HG02970 (cell line): ENCODE measurements around the gene TBC1D19.
"Not testable (repeated sequence)": the region's sequence is repeated elsewhere in the genome, so short reads cannot be mapped to it uniquely, and the experiment has no call there.

Experiments used
- ATAC-seq: cut with Tn5 transposase; IDR thresholded peaks from one replicate; pipeline ENCODE4 v1.9.1; 2021; ENCODE audit warnings: mild to moderate bottlenecking, moderate library complexity, moderate number of reproducible peaks; ENCODE audit not compliant: unreplicated experiment, low FRiP score

The TBC1D19 gene

DNA sequence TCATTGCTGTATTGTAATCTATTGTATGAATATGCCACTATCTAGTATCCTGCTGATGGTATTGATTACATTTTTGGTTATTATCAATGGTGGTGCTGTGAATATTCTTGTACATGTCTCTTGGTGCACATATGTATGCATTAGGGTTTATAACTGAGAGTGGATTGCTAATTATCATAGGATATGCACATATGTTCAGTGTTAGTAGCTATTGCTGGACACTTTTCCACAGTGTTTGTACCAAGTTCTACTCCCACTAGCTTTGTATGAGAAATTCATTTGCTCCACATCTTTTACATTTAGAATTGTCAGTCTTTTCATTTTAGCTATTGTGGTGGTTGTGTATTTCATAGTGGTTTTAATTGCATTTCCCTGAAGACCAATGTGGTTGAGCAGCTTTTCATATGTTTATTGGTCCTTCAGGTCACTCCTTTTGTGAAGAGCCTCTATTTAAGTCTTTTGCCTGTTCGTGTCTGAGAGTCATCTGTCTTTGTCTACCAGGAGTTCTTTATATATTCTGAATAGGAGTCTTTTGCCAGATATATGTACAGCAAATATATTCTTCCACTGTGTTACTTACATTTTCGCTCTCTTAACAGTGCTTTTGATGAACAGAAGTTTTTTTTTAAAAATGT, 87.1 kb downstream of the TBC1D19 start:
- ATAC-seq = no peak

DNA sequence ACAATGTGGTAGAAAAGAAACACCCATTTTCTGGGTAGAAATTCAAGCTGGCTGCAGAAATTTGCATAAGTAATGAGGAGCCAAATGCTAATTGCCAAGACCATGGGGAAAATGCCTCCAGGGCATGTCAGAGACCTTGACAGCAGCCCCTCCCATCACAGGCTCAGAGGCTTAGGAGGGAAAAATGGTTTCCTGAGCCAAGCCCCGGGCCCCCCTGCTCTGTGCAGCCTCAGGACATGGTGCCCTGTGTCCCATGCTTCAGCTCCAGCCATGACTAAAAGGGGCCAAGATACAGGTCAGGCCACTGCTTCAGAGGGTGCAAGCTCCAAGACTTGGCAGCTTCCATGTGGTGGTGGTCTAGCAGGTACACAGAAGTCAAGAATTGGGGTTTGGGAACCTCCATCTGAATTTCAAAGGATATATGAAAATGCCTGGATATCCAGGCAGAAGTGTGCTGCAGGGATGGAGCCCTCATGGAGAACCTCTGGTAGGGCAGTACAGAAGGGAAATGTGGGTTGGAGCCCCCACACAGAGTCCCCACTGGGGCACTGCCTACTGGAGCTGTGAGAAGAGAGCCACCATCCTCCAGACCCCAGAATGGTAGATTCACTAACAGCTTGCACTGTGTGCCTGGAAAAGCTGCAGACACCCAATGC, 95.3 kb downstream of the TBC1D19 start:
- ATAC-seq = not testable (repeated sequence)

DNA sequence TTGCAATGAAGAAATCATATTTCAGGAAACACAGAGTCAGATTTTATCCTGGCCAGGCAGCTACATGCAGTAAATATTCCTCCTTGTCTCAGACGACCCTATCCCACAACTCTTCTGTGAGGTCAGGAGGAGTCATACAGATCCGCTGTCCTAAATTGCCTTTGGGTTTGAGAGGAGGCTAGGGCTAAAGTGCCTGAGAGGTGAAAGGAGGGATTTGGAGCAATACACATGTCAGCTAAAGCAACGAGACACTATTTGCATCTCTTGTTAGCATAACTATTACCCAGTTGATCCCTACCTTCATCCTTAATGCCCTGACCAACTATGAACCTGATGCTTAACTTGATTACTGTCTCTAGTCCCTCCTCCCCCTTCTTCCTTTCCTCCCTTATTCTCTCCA, 98.6 kb downstream of the TBC1D19 start:
- no peak for ATAC-seq

DNA sequence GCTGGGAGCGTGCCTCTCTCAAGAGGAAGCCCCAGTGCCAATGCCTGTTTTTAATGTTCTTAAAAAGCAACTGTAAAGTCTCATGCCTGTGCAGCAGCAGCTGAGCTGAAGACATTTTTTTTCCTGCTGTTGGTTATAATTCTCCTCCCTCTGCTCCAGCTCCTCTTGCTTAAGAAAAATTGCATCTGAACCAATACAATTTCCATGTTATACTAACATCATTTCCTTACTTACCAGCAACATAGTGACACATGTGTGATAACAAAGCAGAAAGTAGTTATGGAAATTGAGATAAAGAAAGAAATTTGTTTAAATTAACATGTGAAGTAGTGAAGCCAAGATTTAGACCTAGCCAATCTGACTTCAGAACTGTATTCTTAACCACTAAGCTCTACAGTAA, 101.4 kb downstream of the TBC1D19 start:
- ATAC-seq = no peak

DNA sequence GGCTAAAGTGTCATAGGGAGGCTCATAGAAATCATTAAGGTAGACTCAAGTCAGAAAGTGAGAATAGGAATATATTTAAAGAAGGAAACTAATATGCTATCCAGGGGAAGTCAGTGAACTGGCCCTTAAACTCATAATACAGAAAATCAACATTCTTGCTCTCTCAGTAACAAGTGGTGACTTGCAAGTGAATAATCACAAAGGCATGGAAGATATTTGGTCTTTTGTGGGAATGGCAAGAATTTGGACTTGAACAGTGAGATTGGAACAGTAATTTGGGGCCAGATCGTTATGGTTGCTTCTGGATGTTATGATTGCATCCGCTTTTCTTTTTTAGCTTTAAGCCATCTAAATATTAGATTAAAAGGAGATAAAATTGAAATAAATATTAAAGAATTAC, 103.8 kb downstream of the TBC1D19 start:
- no peak for ATAC-seq

DNA sequence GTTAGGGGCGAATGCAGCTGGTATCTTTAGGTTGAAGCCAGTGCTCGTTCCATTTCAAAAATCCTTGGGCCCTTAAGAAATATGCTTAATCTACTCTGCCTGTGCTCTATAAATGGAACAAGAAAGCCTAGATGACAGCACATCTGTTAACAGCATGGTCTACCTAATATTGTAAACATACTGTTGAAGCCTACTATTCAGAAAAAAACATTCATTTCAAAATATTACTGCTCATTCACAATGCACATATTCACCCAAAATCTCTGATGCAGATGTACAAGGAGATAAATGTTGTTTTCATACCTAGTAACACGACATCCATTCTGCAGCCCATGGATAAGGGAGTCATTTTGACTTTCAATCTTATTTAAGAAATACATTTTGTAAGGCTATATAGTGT, 106.6 kb downstream of the TBC1D19 start:
- ATAC-seq = no peak

DNA sequence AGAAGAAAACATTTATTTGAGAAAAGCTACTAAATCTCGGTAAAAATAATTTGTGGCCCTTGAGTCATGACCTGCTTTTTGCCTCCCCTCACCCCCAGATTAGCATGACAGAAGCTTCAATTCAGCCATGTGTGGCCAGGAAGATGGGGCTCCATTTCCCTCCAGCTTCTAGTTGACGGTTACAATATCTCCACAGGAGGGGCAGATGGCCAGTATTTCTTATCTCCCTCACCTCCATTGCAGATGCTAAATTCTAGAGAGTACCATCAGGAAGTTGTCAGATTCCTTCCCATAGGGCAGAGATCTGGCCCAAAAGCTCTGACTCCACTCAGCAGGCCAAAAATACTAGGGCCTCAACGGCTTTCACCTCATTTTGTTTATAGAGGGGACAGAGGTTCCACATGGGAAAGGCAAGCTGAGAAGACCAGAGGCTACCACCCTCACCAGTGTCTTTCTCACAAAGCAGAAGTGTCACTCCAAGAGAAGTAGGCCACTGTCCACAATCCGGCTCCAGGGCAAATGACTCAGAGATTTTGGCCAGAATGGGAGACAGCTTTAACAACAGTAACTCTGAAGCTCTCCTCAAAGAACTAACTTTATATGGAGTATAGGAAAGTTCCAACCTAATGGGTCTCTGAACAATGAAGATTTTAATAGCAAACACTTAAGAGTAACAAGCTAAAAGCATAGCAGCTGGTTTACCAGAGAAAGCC, 108.3 kb downstream of the TBC1D19 start:
- ATAC-seq = no peak

DNA sequence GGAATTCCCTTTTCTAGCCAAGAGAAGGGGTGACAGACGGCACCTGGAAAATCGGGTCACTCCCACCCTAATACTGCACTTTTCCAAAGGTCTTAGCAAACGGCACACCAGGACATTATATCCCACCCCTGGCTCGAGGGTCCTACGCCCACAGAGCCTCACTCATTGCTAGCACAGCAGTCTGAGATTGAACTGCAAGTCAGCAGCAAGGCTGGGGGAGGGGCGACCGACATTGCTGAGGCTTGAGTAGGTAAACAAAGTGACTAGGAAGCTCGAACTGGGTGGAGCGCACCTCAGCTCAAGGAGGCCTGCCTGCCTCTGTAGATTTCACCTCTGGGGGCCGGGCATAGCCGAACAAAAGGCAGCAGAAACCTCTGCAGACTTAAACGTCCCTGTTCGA, 110.2 kb downstream of the TBC1D19 start:
- ATAC-seq = not testable (repeated sequence)

DNA sequence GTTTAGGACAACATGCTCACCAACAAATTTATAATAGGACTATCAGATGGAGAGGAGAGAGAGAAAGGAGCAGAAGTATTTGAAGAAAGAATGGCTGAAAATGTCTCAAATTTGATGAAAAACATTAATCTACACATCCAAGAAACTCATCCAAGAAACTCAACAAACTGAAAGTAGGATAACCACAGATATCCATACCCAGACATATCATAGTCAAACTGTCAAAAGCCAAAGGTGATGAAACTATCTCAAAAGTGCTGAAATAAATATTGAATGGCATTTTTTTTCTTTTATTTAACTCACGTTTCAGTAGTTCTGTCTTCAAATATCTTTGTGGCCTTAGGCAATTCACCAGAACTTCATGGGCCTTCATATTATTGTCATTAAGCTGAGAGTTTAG, 116.2 kb downstream of the TBC1D19 start:
- no peak for ATAC-seq

DNA sequence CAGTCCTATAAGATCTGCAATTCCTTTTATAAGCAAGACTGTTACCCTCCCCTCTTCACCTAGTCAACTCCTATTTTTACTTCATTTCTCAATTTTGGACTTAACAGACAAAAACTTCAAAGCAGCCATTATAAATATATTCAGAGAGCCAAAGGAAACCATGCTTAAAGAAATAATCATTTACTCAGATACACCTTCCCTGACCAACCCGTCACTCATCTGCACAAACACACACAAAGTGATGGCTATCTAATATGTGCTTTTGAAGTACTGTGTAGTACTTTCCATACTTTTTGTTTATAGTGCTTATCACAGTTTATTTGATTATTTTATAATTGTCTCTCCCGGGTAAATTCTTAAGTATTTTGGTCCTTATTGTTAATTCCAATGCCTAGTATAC, 117.2 kb downstream of the TBC1D19 start:
- no peak for ATAC-seq

DNA sequence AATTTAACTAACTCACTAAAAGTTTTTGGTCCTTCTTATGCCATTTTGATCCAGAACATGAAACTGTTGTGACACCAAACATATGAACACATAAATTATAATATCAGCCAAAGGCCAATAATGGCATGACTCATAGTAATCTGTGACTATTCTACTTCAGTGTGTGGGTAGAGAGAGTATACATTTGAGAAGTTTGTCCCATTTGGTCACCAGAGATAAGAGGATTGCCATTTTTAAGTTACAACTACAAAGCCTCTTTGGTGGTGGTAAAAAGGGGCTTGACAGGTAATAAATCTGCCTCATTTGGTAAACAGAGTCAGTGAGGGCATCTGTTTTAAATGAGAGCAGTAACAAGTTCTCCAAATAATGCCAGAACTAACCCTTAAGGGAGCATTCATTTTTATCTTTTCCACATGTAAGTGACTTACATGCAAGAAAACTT, 117.9 kb downstream of the TBC1D19 start:
- ATAC-seq = no peak

DNA sequence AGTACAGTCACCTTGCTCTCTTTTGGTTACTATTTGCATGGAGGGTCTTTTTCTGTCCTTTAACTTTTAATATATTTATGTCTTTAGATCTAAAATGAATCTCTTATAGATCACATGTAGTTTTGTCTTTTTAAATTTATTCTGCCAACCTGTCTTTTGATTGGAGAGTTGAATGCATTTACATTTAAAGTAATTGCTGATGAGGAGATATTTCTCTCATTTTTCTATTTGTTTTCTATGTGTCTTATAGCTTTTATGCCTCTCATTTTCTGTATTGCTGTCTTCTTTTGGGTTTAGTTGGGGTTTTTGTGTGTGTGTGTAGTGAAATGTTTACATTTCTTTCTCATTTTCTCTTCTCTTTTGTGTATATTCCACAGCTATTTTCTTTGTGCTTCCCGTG, 123.5 kb downstream of the TBC1D19 start:
- no peak for ATAC-seq

DNA sequence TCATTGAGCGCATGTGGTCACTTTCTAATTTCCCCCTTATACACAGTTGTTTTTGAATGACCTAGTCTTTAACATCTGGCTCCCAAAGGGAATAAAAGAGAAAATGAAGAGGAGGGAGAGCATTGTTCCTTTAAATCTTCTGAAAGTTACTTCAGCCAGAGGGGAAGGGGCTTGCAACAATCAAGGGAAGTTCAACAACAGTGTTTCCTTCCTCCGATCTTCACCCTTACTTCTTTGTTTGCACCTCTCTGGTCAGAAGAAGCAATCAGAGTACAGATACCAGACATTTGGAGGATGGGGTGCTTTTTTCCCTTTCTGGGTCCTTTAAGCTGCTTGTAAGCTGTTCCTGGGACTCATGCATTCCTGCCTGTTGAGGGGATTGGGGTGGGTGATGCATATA, 125.4 kb downstream of the TBC1D19 start:
- ATAC-seq = no peak

DNA sequence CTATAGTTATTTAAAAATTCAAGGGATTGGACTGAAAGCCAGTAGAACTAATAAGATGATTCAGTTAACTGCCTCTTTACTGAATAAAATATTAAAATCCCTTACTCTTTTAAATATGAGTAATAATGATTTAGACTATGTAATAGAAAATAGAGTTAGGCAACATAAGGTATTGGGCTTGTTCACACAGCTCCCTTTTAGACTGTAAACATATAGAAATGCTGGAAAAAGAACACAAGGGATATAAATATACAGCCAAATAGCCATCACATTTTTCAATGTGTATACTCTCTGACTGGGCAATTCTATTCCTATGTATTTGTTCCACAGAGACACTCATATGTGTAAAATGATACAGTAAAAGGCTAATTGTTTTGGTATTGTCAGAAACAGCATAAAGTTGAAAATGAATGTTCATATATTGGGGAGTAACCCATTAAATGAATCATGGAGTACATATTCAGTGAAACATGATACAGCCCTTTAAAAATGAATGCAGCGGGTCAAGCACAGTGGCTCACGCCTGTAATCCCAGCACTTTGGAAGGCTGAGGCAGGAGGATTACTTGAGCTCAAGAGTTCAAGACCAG, 129.8 kb downstream of the TBC1D19 start:
- no peak for ATAC-seq

DNA sequence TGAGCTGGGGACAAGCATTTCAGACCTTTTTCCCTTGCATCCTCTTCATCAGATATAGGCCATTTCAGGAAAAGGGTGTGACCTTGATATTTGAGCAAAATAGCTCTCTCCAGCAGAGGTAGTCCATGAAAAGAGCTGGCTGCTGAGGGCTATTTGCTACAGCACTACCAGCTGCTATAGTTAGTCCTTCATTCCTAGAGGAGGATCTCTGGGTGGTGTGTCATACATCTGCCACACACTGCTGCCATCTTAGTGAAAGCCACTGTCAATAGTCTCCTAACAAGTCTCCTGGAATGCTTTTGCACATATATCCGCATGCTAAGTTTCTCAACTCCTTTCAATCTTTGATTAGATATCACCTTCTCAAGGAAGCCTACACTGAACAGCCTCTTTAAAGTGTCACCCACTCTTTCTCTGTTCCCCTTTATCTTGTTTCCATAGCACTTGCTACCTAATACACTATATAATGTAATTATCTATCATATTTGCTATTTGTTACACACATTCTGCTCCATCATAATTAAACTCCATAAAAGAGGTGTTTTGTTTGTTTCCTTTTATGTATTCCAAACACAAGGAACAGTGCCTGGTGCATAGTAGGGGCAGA, 131.9 kb downstream of the TBC1D19 start:
- ATAC-seq = no peak

DNA sequence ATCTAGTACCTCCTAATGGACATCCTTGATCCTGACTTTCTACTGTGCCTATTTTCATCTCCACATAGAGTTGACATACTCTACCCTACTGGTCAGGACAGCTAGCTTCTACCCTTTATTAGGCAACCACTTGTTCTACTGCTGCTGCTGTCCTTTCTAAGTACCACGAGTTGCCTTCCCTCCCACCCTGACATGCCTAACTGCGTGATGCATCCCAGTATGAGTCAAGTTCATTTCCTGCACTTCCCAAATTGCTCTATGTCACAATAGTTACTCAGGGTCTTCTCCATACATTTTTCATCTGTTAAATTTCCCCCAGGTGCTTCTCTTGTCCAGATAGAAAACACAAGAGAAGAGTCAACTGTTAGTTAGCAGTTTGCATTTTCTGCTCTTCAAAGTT, 133.4 kb downstream of the TBC1D19 start:
- ATAC-seq = no peak

DNA sequence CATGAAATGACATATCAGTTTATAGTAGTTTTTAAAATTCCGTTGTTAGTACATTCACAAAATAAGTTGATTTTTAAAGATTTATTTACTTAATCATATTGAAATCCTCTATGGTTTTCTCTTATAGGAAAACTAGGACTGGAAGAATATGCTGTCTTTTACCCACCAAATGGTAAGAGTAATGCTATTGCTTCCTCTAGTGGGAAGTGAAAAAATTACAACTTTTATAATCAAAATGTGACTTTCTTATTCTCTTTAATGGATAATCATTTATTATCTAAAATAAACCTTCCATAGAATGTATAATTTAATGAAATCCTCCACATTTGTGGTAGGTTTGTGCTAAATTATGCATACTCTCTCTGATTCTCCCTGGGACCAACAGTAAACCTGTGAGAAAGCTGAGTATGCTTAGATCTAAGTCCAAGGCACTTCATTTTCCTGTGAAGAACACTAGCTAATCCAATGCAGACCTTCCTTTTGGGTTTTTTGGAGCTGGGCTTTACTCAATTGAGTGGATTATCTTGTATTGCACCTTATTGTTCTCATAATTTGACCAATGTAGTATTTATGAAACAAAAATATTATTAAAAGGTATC, 136.2 kb downstream of the TBC1D19 start:
- no peak for ATAC-seq

DNA sequence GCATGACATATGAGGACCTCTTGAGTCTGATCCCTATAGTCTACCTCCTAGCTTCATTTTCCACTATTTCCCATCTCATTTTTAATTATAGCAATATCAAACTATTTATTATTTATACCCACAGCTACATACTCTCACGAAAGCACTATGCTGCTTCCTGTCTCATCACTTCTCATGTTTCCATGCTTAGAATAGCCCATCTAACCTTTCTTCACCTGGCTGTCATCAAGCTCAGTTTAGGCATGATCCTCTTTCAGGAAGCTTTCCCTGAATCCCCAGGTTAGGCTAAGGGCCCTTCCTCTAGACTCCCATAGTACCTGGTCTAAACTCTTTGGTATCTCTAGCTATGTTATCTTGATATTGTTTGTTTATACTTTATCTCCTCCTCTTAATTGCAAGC, 137.8 kb downstream of the TBC1D19 start:
- no peak for ATAC-seq

DNA sequence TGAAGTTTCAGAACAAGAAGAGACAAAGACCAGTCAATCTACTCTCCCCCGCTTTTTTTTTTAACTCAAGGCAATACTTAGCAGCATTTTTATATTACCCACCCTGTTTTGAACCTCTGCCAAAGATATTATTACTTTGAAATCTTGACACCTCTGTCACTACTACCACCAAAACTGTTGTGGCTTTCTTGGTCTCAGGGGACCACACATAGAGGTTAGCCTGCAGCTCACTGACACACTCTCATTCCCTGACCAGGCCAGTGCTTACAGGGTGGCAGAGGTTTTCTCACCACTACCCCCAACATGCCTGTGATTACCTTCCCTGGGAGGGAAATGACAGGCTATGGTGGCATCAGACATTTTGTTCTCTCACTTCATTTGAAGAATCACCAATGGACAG, 139.3 kb downstream of the TBC1D19 start:
- peak; percentile 68 for ATAC-seq

DNA sequence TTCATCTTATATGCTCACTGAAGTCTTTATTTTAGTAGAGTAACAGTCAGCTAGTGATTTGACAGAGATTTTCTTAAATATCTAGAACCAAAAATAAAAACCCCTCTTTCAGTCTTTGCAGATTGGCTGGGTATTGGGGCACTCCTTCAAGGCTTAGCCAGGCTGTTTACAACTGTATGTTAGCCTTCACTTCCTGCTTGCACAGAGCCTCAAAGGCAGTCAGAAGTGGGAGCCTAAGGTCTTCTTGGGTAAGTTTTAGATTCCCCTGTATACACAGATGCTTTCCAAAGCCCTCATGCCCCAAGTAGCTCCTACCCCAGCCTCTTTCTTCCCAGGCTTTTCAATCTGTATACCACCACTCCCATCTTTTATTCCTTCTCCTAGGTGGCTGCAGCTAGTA, 140.7 kb downstream of the TBC1D19 start:
- ATAC-seq = no peak
